ENCODE data around the gene RMND5B.

DNA sequence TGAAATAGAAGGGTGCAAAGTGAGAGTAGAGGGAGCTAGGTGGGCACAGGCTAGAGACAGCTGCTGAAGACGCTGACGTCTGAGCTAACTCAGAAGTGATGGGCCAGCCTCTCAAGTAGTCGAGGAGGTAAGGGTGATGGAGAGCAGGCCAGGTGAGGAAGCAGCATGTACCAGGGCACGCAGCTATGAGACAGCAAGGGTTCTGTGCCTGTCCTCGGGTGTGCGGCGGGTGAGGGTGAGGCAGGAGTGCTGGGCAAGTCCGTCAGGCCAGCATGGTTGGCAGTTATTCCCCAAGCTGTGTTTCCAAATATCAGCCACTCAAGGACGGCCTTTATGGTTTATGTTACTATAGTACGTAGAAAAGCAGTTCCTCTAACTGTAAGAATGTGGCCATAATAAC is 6.2 kb downstream of the RMND5B start:
- TF ChIP-seq CTCF (conservative IDR thresholded peaks at IDR 0.05; ENCODE audit: low read depth, low read length) (no peak), EZH2 (IDR thresholded peaks at IDR 0.05; ENCODE audit: borderline replicate concordance, low read depth, low read length, poor library complexity, severe bottlenecking) (no peak)
